HG03196 (cell line): ENCODE results near the gene PCAT6.

Experiments used
- ATAC-seq: cut with Tn5 transposase; IDR thresholded peaks from one replicate; pipeline ENCODE4 v1.9.1; 2021; ENCODE audit not compliant: unreplicated experiment

The PCAT6 gene

GRCh38 chr1:202844259-202844658 lies 33.5 kb downstream of the PCAT6 start:
- no peak for ATAC-seq

GRCh38 chr1:202844935-202845334 lies 34.2 kb downstream of the PCAT6 start:
- no peak for ATAC-seq

GRCh38 chr1:202848191-202848542 lies 37.4 kb downstream of the PCAT6 start:
- peak; percentile 54 for ATAC-seq

GRCh38 chr1:202850593-202851362 lies 40.0 kb downstream of the PCAT6 start:
- no peak for ATAC-seq

- ATAC-seq = no peak
These were observed 41.6 kb downstream of the PCAT6 start for GRCh38 chr1:202852163-202852904.

GRCh38 chr1:202854787-202855186 lies 44.0 kb downstream of the PCAT6 start:
- no peak for ATAC-seq

GRCh38 chr1:202856014-202856413 lies 45.3 kb downstream of the PCAT6 start:
- no peak for ATAC-seq

- ATAC-seq = no peak
These were observed 46.4 kb downstream of the PCAT6 start for GRCh38 chr1:202857136-202857610.

- no peak for ATAC-seq
These were observed 47.6 kb downstream of the PCAT6 start for GRCh38 chr1:202858331-202858730.

- ATAC-seq = no peak
These were observed 48.1 kb downstream of the PCAT6 start for GRCh38 chr1:202858789-202859414.

- no peak for ATAC-seq
These were observed 50.1 kb downstream of the PCAT6 start for GRCh38 chr1:202860744-202861419.
